Middle frontal gyrus (tissue), 1 donor: ENCODE results near the gene SLC51B.
"Not testable (repeated sequence)": the region's sequence is repeated elsewhere in the genome, so short reads cannot be mapped to it uniquely, and the experiment has no call there.

Experiments
- DNase-seq: peaks from one replicate; pipeline ENCODE4 v3.0.0-alpha.2; 2015; ENCODE audit warnings: low spot score; ENCODE audit errors: extremely low spot score

Gene SLC51B

GRCh38 chr15:65066001-65066634 is 20.9 kb downstream of the SLC51B start:
- no peak for DNase-seq

DNA sequence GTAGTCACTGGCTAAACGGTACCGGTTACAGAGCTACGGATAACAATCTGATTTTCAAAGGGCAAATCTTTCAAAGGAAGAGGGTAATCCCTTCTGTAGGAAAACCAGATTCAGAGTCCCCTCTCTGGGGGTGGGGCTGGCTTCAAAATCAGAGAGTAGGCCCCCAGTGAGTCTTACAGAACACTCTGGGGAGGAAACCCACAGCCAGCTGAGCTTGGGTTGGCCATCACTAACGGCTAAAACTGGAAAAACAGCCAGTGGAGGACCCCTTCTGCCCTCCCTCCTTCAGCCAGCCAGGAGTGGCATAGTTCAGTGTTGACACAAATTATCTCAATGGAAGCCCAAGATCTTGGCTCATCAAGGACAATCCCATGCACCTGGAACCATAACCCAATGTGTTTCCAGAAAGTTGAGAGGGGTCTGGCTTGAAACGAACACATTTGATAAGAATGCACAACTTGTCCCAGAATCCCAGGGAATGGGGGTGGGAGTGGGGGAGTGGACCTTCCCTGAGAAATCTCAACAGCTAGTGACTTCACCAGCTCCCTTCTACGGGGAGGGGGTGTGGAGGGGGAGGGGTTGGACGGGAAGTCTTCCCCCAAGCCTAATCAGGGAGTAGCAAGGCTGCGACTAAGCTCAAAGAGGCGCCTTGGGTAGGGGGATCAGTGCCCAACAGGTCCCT is 21.6 kb downstream of the SLC51B start:
- DNase-seq, result no peak

DNA sequence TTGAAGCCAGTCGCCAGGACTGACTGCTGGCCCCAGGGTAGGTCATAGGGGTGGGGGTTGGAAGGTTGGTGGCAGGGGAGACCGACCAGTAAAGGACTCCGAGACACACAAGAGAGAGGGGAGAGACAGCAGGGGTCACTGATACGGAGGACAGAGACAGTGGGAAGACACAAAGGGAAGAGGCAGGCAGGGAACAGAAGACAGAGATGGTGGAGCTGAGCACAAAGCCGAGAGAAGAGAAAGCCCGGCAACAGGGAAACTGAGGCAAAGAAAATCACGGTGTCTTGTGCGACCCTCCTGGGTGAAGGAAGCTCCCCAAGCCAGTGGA is 22.1 kb downstream of the SLC51B start:
- no peak for DNase-seq

DNA sequence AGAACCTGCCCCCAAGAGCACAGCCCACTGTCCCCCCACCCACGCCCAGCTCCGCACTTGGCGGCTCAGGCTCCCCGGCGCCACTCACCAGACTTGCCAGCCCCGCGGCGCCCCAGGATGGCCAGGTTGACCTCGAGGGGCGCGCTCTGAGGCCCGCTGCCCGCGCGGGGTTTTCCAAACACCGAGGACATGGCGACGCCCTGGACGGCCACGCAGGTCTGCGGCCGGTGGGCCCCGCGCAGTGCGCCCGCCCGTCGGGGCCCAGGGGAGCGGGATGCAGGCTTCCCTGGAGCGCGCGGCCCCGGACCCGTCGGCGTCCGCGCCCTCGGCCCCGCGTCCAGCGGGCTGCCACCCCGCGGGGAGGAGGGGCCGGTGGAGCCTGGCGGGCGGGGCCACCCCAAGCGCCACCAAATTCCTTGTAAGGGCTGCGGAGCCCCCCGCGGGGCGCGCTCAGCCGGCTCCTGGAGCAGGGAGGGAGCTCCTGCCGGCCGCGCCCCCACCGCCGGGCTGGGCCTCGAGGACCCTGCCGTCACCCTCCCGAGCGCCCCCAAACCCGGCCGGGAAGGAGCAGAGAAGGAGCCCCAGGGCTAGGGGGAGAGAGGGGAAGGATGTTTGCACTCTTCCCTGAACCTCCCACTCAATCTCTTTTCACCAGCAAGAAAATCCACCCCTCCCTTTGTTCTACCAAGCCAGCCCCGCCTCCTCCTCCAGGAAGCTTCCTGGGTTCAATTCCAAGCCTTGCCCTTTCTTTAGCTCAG is 22.6 kb downstream of the SLC51B start, which contains the start of gene RASL12:
TSS of gene RASL12 (minus strand) at position 347 of the 758 bp plus-strand sequence. CDS start at position 191, 156 bp downstream.
- no peak for DNase-seq

DNA sequence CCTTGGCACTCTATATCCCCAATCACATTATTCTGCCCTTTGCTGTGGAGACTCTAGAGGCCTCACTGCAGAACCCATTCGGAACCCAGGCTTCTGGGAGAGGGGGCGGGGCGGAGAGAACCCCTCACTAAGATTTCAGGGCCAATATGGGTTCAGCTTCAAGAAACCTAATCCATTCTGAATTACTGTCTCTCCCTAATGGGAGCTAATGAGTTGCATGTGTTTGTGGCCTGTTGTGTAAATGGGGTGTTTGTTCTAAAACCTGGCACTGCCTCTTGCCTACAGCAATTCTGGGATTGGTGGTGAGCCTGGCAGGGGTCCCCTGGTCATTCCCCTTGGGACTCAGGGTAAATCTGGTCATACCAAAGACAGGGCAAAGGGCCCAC is 23.2 kb downstream of the SLC51B start:
- DNase-seq, result no peak

DNA sequence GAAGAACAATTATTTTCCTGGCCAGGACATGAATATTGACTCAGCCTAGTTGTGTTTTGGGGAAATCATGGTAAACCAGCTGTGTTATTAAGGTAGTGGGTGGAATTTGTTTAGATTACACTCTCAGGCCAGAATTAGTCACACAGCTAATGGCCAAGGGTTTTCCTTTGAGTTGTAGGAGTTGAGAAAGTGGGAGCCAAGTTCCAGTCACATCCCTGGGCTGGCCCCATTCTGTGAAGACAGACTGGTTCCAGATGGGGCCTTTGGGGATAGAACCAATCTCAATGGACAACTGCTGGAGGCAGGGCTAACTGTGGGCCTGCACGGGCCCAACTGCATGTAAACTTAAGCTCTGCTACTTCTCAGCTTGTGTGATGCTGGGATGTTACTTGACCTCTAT is 24.0 kb downstream of the SLC51B start:
- no peak for DNase-seq

DNA sequence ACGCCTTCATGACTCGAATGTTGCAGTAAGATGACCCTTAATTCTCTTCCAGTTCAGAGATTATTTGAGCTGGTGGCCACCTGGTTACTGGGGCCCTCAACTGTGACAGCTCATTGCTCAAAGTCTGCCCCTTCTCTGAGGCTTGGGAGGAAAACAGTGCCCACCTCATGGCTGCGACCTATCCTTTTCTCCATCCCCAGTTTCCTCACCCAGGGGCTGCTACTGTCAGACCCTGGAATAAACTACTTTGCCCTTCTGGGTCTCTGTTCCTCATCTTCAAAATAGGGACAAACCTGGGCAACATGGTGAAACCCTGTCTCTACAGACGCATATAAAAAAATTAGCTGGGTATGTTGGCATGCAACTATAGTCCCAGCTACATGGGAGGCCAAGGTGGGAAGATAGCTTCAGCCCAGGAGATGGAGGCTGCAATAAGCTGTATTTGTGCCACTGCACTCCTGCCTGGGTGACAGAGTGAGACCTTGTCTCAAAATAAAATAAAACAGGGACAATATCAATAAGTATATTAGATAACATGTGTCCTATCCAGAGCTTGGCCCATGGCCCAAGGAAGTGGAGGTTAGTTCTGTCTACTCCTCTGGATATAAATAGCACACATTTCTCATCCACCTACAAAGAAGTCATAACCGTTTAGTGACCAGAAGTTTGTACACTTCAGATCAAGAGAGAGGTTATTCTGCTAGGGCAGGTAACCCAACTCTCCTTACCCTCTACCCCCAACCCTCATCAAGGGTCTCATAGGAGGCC is 24.8 kb downstream of the SLC51B start:
- DNase-seq, result no peak

- DNase-seq, result no peak
These were observed 26.2 kb downstream of the SLC51B start for GRCh38 chr15:65071381-65071811.

DNA sequence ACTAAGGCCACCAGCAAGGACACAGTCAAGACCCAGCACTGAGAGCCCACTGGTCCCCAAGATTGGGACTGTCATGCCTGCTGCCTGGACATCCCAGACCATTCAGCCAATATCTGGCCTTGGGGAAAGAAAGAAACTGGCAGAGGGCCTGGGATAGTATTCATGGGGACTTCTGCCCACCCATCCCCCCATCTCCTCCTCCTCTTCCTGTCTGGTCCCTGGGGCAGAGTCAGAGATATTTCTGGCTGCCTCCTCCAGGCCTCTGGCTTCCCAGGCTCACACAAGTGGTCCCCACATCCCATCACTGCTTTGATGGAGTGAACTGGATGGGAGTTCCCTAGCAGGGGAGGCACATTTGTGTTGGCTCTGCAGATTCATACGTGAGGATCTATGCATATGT is 26.8 kb downstream of the SLC51B start:
- DNase-seq, result no peak

GRCh38 chr15:65072617-65073016 is 27.4 kb downstream of the SLC51B start:
- no peak for DNase-seq

- not testable (repeated sequence) for DNase-seq
These were observed 29.8 kb downstream of the SLC51B start for GRCh38 chr15:65074946-65075345.

GRCh38 chr15:65075607-65076395 is 30.6 kb downstream of the SLC51B start:
- not testable (repeated sequence) for DNase-seq

DNA sequence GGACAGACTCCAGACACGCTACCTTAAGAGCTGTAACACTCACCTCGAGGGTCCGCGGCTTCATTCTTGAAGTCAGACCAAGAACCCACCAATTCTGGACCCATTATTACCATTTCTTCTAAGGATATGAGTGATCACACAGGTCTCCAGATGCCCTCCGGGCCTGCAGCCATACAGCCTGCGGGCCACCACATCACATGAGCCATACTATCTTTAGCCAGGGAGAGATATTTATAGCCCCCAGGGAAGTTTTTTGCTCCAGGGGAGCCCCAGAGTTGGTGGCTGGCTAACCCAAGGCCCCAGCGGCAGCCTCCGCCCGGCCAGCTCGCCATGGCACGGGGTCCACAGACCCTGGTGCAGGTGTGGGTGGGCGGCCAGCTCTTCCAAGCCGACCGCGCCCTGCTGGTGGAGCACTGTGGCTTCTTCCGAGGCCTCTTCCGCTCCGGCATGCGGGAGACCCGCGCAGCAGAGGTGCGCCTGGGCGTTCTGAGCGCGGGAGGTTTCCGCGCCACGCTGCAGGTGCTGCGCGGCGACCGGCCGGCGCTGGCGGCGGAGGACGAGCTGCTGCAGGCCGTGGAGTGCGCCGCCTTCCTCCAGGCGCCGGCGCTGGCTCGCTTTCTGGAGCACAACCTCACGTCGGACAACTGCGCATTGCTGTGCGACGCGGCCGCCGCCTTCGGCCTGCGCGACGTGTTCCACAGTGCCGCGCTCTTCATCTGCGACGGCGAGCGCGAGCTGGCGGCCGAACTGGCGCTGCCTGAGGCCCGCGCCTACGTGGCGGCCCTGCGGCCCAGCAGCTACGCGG is 31.5 kb downstream of the SLC51B start, which contains the start of gene KBTBD13:
TSS of gene KBTBD13 (plus strand) at position 261 of the 805 bp plus-strand sequence. CDS start at position 331, 70 bp downstream.
- no peak for DNase-seq

DNA sequence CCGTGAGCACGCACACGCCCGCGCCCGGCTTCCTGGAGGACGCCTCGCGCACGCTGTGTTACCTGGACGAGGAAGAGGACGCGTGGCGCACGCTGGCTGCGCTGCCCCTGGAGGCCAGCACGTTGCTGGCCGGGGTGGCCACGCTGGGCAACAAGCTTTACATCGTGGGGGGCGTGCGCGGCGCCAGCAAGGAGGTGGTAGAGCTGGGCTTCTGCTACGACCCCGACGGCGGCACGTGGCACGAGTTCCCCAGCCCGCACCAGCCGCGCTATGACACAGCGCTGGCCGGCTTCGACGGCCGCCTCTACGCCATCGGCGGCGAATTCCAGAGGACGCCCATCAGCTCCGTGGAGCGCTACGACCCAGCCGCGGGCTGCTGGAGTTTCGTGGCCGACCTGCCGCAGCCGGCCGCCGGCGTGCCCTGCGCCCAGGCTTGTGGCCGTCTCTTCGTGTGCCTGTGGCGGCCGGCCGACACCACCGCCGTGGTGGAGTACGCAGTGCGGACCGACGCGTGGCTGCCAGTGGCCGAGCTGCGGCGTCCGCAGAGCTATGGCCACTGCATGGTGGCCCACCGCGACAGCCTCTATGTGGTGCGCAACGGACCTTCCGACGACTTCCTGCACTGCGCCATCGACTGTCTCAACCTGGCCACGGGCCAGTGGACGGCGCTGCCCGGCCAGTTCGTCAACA is 32.2 kb downstream of the SLC51B start:
- DNase-seq, result no peak

- DNase-seq, result no peak
These were observed 32.8 kb downstream of the SLC51B start for GRCh38 chr15:65077981-65078352.

- no peak for DNase-seq
These were observed 34.4 kb downstream of the SLC51B start for GRCh38 chr15:65079580-65079979.

DNA sequence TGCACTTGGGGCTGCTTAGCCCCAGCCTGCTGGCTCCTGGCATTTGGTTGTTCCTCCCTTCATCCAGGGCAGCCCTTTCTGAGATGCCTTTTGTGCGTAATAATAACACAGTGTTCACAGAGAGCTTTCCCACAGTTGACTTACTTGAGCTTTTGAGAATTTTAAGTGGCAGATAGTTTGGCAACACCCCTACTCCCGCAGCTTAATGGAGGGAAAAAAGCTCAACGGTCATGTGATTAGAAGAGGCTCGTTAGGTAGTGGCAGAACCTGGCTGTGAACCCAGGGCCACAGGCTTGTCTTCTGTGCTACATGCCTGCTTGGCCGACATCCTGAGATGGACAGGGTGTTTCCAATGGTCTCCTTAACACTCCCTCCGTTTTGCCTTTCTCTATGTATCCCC is 36.1 kb downstream of the SLC51B start:
- DNase-seq, result no peak

DNA sequence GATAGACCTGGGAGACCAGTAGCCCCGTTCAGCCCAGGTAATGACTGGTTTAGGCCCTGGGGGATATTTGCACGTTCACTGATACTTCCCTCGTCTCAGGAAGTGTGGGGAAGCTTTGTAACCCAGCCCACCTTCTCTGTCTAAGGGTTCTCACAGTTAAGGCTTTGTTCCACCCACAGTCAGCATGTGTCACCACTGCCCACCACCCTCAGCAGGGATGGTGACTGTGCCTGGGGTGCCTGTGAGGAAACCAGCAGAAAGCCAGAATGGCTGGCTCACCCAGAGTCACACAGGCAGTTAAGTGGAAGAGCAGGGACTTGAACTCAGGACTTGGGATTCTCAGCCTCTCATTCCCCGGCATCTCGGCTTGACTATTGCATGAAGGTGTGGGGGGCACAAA is 36.6 kb downstream of the SLC51B start:
- DNase-seq, result no peak

DNA sequence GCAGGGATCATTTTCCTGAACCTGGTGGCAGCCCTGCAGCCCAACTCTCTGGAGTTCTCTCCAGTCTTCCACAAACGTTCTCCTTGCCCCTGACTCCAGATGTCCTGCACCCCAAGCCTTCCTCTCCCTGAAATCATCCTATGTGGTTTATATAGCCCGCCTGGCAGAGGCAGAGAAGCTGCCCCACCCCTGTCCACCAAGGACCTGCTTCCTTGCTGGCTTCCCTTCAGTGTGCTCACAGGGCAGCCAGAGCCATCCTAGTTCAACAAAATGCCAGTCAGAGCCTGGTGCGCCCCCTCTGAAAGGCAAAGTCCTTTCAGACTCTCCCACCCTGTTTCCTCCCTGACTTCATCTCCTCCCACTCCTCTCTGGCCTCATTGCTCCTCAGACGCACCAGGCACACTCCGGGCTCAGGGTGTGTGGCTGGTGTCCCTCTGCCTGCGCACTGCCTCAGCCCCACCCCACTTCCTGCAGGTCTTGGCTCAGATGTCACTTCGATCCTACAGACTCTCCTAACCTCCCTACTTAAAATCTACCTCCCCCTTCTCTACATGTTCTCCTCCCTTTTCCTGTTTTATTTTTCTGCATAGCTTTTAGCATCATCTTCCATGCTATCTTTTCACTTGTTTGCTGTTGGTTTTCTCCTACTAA is 37.2 kb downstream of the SLC51B start:
- DNase-seq, result no peak
